SK-N-SH (cell line): ENCODE data around the gene ARID1B. TPM values are rescaled to one million over a fixed set of nuclear protein-coding genes. Genes with fewer than 3 reads are reported as not detected.

Source experiments
- CTCF ChIA-PET: fragments of 300-600, 350-600 bp; formaldehyde crosslinking; extraction: SDS; loops from one replicate; lab custom pipeline; 2021; lab: Yijun Ruan, JAX
- POLR2A ChIA-PET: fragments of 350-600 bp; sonication (Branson Sonifier 250); formaldehyde crosslinking; extraction: SDS; loops from one replicate; lab custom pipeline; 2020; ENCODE audit warnings: antibody characterized with exemption, inconsistent platforms; lab: Yijun Ruan, JAX
- DNase-seq: peaks from one replicate; pipeline ENCODE4 v3.0.0; 2012
- H2AFZ ChIP-seq: fragments of 200-600 bp; sonication (generic); 2 replicates; pipeline ENCODE4 v1.8.1; 2016; ENCODE audit warnings: antibody characterized with exemption, mild to moderate bottlenecking, low read depth
- H3F3A ChIP-seq: fragments of 200-600 bp; sonication (generic); replicated peaks from 2 replicates; pipeline ENCODE3; 2016; ENCODE audit warnings: antibody characterized with exemption, mild to moderate bottlenecking; ENCODE audit not compliant: insufficient read depth
- H3K27ac ChIP-seq, 2 experiments: fragments of 200-500 bp in 1 of 2; fragments of 200-600 bp in 1 of 2; sonication (Bioruptor generic) in 1 of 2; sonication (generic), shearing (Covaris generic) in 1 of 2; 2 replicates each; pipeline versions ENCODE4 v1.5.1 to v1.6.1; 2014 to 2016; ENCODE audit warnings: low read depth in 2 of 2, inconsistent platforms in 1 of 2, low read length in 1 of 2, mild to moderate bottlenecking in 1 of 2, mixed read lengths in 1 of 2
- H3K27me3 ChIP-seq: fragments of 200-600 bp; sonication (generic), shearing (Covaris generic); 2 replicates; pipeline ENCODE4 v1.6.1; 2016; ENCODE audit warnings: mixed run types; ENCODE audit not compliant: insufficient read depth
- H3K36me3 ChIP-seq, 2 experiments: fragments of 200-500 bp in 1 of 2; fragments of 200-600 bp in 1 of 2; sonication (Bioruptor generic) in 1 of 2; sonication (generic) in 1 of 2; replicated peaks in 1 of 2; 2 replicates each; pipeline versions ENCODE3 to v1.5.1; 2014 to 2016; ENCODE audit warnings: low read length in 1 of 2, mild to moderate bottlenecking in 1 of 2; ENCODE audit not compliant: insufficient read depth in 2 of 2, control insufficient read depth in 1 of 2
- H3K4me1 ChIP-seq, 2 experiments: fragments of 200-500 bp in 1 of 2; fragments of 200-600 bp in 1 of 2; sonication (Bioruptor generic) in 1 of 2; sonication (generic), shearing (Covaris generic) in 1 of 2; 2 replicates each; pipeline versions ENCODE4 v1.5.1 to v1.6.1; 2014 to 2016; ENCODE audit warnings: low read depth in 1 of 2, low read length in 1 of 2, mixed run types in 1 of 2; ENCODE audit not compliant: insufficient read depth in 2 of 2, control insufficient read depth in 1 of 2
- H3K4me2 ChIP-seq: fragments of 200-600 bp; sonication (generic), shearing (Covaris generic); 2 replicates; pipeline ENCODE4 v1.6.1; 2017; ENCODE audit warnings: mixed run types
- H3K4me3 ChIP-seq, 2 experiments: fragments of 200-500 bp in 1 of 2; fragments of 200-600 bp in 1 of 2; sonication (Bioruptor generic) in 1 of 2; sonication (generic), shearing (Covaris generic) in 1 of 2; 2 replicates each; pipeline versions ENCODE4 v1.5.1 to v1.8.1; 2014 to 2016; ENCODE audit warnings: low read depth in 2 of 2, inconsistent platforms in 1 of 2, low read length in 1 of 2, mild to moderate bottlenecking in 1 of 2, mixed read lengths in 1 of 2, moderate library complexity in 1 of 2
- H3K79me2 ChIP-seq: fragments of 200-600 bp; sonication (generic); 2 replicates; pipeline ENCODE4 v1.8.1; 2017; ENCODE audit warnings: mild to moderate bottlenecking; ENCODE audit not compliant: insufficient read depth
- H3K9ac ChIP-seq: fragments of 200-600 bp; sonication (generic); 2 replicates; pipeline ENCODE4 v1.6.1; 2017; ENCODE audit warnings: mixed run types
- H3K9me2 ChIP-seq: fragments of 200-600 bp; sonication (generic); 2 replicates; pipeline ENCODE4 v1.6.1; 2017; ENCODE audit warnings: mixed run types
- H3K9me3 ChIP-seq: fragments of 200-600 bp; sonication (generic); 2 replicates; pipeline ENCODE4 v1.6.1; 2017; ENCODE audit warnings: mixed run types, mild to moderate bottlenecking, moderate library complexity
- H4K20me1 ChIP-seq: fragments of 200-600 bp; sonication (generic); 2 replicates; pipeline ENCODE4 v1.6.1; 2017; ENCODE audit warnings: mild to moderate bottlenecking, mixed run types; ENCODE audit not compliant: insufficient read depth
- ELF1 ChIP-seq: IDR thresholded peaks from 2 replicates; pipeline ENCODE4 v1.4.0; 2012
- EP300 ChIP-seq, 2 experiments: IDR thresholded peaks; 2 replicates each; pipeline versions ENCODE4 v1.4.0 to v1.6.1; 2012; ENCODE audit warnings: borderline replicate concordance in 1 of 2, low read depth in 1 of 2, low read length in 1 of 2
- FOSL2 ChIP-seq: IDR thresholded peaks from 2 replicates; pipeline ENCODE4 v1.4.0; 2012; ENCODE audit warnings: low read depth, mild to moderate bottlenecking, moderate library complexity, borderline replicate concordance
- FOXJ3 ChIP-seq: sonication (generic); formaldehyde crosslinking; IDR thresholded peaks from 2 replicates; pipeline ENCODE4 v1.5.1; 2020; ENCODE audit warnings: mild to moderate bottlenecking, missing genetic modification reagents
- FOXM1 ChIP-seq: IDR thresholded peaks from 2 replicates; pipeline ENCODE4 v1.4.0; 2012; ENCODE audit warnings: low read depth, mild to moderate bottlenecking
- JUND ChIP-seq: IDR thresholded peaks from 2 replicates; pipeline ENCODE4 v1.4.0; 2012
- MEF2A ChIP-seq: IDR thresholded peaks from 2 replicates; pipeline ENCODE4 v1.4.0; 2012; ENCODE audit warnings: low read depth, borderline replicate concordance
- MXI1 ChIP-seq: IDR thresholded peaks from 2 replicates; pipeline ENCODE4 v1.6.1; 2012; ENCODE audit warnings: mild to moderate bottlenecking, low read depth, low read length, improper control_type of control experiment
- NFIC ChIP-seq: IDR thresholded peaks from 2 replicates; pipeline ENCODE4 v1.4.0; 2012; ENCODE audit warnings: borderline replicate concordance
- RAD21 ChIP-seq: IDR thresholded peaks from 2 replicates; pipeline ENCODE4 v1.6.1; 2012; ENCODE audit warnings: mild to moderate bottlenecking, low read length
- RCOR1 ChIP-seq: fragments of 150-350 bp; IDR thresholded peaks from 2 replicates; pipeline ENCODE4 v1.6.1; 2017; ENCODE audit warnings: antibody characterized with exemption, low read length
- RFX5 ChIP-seq: IDR thresholded peaks from 2 replicates; pipeline ENCODE4 v1.6.1; 2012; ENCODE audit warnings: mild to moderate bottlenecking, improper control_type of control experiment, low read length
- RXRA ChIP-seq: IDR thresholded peaks from 2 replicates; pipeline ENCODE4 v1.4.0; 2012; ENCODE audit warnings: low read depth, mild to moderate bottlenecking, borderline replicate concordance
- SMC3 ChIP-seq: IDR thresholded peaks from 2 replicates; pipeline ENCODE4 v1.6.1; 2012; ENCODE audit warnings: low read depth, low read length, improper control_type of control experiment
- TAF1 ChIP-seq: IDR thresholded peaks from 2 replicates; pipeline ENCODE4 v1.6.1; 2012; ENCODE audit warnings: low read depth, mild to moderate bottlenecking, low read length, moderate library complexity, borderline replicate concordance
- TEAD4 ChIP-seq: IDR thresholded peaks from 2 replicates; pipeline ENCODE4 v1.4.0; 2012; ENCODE audit warnings: mild to moderate bottlenecking, borderline replicate concordance; ENCODE audit not compliant: insufficient read depth
- USF1 ChIP-seq: IDR thresholded peaks from 2 replicates; pipeline ENCODE4 v1.4.0; 2012; ENCODE audit warnings: low read depth, borderline replicate concordance
- YY1 ChIP-seq: IDR thresholded peaks from 2 replicates; pipeline ENCODE4 v1.4.0; 2012; ENCODE audit warnings: low read depth, mild to moderate bottlenecking
- WGBS: methylation state at CpG from one replicate; pipeline ENCODE4 v1.1.6; 2017; ENCODE audit warnings: low lambda C conversion rate; 5-methylcytosine and 5-hydroxymethylcytosine counted together
- polyA plus RNA-seq, 3 experiments: library from polyadenylated mRNA; depleted of rRNA; stranded (reverse); fragments of >200 nt; gene quantifications; 2 replicates each; pipeline ENCODE4 v1.2.3, GENCODE V29; 2012
- TF ChIP-seq, protein P1 (sequence below): IDR thresholded peaks from 2 replicates; pipeline ENCODE4 v1.4.0; 2012; ENCODE audit warnings: low read depth
- TF ChIP-seq, protein P2 (sequence below): fragments of 150-350 bp; IDR thresholded peaks from 2 replicates; pipeline ENCODE4 v1.6.1; 2017; ENCODE audit warnings: antibody characterized with exemption, low read length, low read depth, borderline replicate concordance
- TF ChIP-seq, protein P3 (sequence below): fragments of 150-350 bp; IDR thresholded peaks from 2 replicates; pipeline ENCODE4 v1.6.1; 2016; ENCODE audit warnings: mild to moderate bottlenecking, low read depth, low read length
- TF ChIP-seq, protein P4 (sequence below): IDR thresholded peaks from 2 replicates; pipeline ENCODE4; 2012

Gene ARID1B
- polyA plus RNA-seq, 1 of the 3 experiments (the other 2 are of a cell fraction) = 13.6 TPM

- 98% methylated on average over 3 of the region's 3 CpGs for WGBS
- H3K9me2 ChIP-seq = no peaks in the 10 kb centered on the region
- H3F3A ChIP-seq = peaks cover 10% of the 10 kb centered on the region
- H3K27me3 ChIP-seq = no peaks in the 10 kb centered on the region
- no peaks in the 10 kb centered on the region for H3K36me3 ChIP-seq
- no peak for DNase-seq
- no peak overlapping the region for H2AFZ ChIP-seq
- POLR2A ChIA-PET = no interaction called here
- H3K27ac ChIP-seq = no peak overlapping the region
- H3K4me2 ChIP-seq = no peak overlapping the region
- peaks cover 19 to 38% of the 10 kb centered on the region in 2 experiments; a peak in 3 of 4 replicates for H3K4me1 ChIP-seq
- CTCF ChIA-PET = no interaction called here
- H3K4me3 ChIP-seq = no peak overlapping the region
- TF ChIP-seq RAD21 = no peak
- TF ChIP-seq, protein P1, sequence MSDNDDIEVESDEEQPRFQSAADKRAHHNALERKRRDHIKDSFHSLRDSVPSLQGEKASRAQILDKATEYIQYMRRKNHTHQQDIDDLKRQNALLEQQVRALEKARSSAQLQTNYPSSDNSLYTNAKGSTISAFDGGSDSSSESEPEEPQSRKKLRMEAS = no peak
- no peak for TF ChIP-seq TEAD4
- TF ChIP-seq YY1 = no peak
- TF ChIP-seq, all 33 proteins: peak for 0
- H3K79me2 ChIP-seq = peaks cover 99% of the 10 kb centered on the region
- H4K20me1 ChIP-seq = peaks cover 54% of the 10 kb centered on the region
- H3K9ac ChIP-seq = no peak overlapping the region
- H3K9me3 ChIP-seq = no peaks in the 10 kb centered on the region
These were observed 65.5 kb downstream of the ARID1B start for GRCh38 chr6:156842598-156843250.

DNA sequence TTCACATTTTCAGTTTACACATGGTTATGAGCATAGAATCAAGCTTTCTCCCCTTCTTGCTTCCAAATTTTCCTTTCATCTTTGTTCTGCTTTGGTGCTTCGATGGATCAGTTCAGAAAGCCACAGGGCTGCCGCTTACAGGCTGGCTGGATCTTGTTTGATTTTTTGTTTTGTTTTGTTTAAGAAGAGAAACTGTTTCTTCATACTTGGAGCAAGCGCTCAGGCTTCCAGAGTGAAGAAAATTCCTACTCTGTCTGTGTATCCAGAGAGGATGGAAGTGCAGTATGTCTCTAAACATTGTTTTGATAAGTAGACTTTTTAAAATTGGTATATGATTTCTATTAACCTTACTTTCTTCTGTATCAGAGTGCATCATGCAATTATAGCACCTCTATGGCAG is 66.9 kb downstream of the ARID1B start:
- Histone ChIP-seq H3K27ac (no peak overlapping the region), H4K20me1 (peaks cover 67% of the 10 kb centered on the region), H3F3A (peaks cover 7% of the 10 kb centered on the region), H3K9me2 (no peaks in the 10 kb centered on the region), H3K9ac (no peak overlapping the region), H3K4me3 (no peak overlapping the region), H3K4me2 (no peak overlapping the region), H2AFZ (no peak overlapping the region), H3K9me3 (no peaks in the 10 kb centered on the region), H3K27me3 (no peaks in the 10 kb centered on the region), H3K36me3 (no peaks in the 10 kb centered on the region), H3K79me2 (peaks cover 100% of the 10 kb centered on the region), H3K4me1 (peaks cover 32 to 49% of the 10 kb centered on the region in 2 experiments; a peak in 3 of 4 replicates)
- ChIA-PET POLR2A (no interaction called here), CTCF (no interaction called here)
- no peak for DNase-seq
- WGBS = 100% methylated on average over 3 of the region's 3 CpGs
- TF ChIP-seq MEF2A (no peak), JUND (no peak), FOSL2 (no peak), MXI1 (no peak), RXRA (no peak), SMC3 (no peak), ELF1 (no peak), EP300 (IDR thresholded peaks at IDR 0.05; ENCODE audit: borderline replicate concordance in 1 of 2, low read depth in 1 of 2, low read length in 1 of 2) (no peak), YY1 (no peak), RCOR1 (no peak), USF1 (no peak), FOXJ3 (CRISPR knock-in tag) (no peak), RFX5 (no peak), FOXM1 (no peak), NFIC (no peak), TAF1 (no peak)
- TF ChIP-seq, protein P2, sequence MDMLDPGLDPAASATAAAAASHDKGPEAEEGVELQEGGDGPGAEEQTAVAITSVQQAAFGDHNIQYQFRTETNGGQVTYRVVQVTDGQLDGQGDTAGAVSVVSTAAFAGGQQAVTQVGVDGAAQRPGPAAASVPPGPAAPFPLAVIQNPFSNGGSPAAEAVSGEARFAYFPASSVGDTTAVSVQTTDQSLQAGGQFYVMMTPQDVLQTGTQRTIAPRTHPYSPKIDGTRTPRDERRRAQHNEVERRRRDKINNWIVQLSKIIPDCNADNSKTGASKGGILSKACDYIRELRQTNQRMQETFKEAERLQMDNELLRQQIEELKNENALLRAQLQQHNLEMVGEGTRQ = no peak
- TF ChIP-seq, protein P3, sequence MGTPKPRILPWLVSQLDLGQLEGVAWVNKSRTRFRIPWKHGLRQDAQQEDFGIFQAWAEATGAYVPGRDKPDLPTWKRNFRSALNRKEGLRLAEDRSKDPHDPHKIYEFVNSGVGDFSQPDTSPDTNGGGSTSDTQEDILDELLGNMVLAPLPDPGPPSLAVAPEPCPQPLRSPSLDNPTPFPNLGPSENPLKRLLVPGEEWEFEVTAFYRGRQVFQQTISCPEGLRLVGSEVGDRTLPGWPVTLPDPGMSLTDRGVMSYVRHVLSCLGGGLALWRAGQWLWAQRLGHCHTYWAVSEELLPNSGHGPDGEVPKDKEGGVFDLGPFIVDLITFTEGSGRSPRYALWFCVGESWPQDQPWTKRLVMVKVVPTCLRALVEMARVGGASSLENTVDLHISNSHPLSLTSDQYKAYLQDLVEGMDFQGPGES = no peak
- TF ChIP-seq, protein P4, sequence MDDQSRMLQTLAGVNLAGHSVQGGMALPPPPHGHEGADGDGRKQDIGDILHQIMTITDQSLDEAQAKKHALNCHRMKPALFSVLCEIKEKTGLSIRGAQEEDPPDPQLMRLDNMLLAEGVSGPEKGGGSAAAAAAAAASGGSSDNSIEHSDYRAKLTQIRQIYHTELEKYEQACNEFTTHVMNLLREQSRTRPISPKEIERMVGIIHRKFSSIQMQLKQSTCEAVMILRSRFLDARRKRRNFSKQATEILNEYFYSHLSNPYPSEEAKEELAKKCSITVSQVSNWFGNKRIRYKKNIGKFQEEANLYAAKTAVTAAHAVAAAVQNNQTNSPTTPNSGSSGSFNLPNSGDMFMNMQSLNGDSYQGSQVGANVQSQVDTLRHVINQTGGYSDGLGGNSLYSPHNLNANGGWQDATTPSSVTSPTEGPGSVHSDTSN = no peak
